Measurements from ENCODE around the gene WASHC3.

GRCh38 chr12:102005256-102005655 is 56.5 kb downstream of the WASHC3 start:
- TF ChIP-seq EZH2 (IDR thresholded peaks at IDR 0.05) (no peak), CTCF (IDR thresholded peaks at IDR 0.05) (no peak), EZH2phosphoT487 (IDR thresholded peaks at IDR 0.05) (no peak)
